ENCODE measurements around the gene ACTR10. TPM values are rescaled to one million over a fixed set of nuclear protein-coding genes. Genes with fewer than 3 reads are reported as not detected.
"Not testable (repeated sequence)": the region's sequence is repeated elsewhere in the genome, so short reads cannot be mapped to it uniquely, and the experiment has no call there.

ACTR10 gene
- total and polyA plus RNA-seq, 3 donors from 2014 or later = 53.0 to 87.2 (median 68.0) TPM

DNA sequence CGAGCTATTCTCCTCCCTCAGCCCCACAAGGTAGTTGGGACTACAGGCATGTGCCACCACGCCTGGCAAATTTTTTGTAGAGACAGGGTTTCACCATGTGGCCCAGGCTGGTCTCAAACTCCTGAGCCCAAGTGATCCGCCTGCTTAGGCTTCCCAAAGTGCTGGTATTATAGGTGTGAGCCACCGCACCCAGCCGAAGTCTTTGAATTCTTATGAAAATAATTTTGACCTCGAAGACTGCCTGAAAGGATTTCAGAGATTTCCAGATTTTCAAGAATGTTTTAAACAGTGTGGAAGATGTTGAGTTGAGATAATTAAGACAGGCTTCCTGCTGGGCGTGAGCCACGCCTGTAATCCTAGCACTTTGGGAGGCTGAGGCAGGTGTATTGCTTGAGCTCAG is 49.7 kb downstream of the ACTR10 start:
- no peak overlapping the region for H3K4me3 ChIP-seq
- H3K9me3 ChIP-seq = no peaks in the 10 kb centered on the region
- 93 to 94% methylated on average over 8 of the region's 8 CpGs for WGBS, 2 donors
- no peak overlapping the region for H3K27ac ChIP-seq
- no peak for DNase-seq
- TF ChIP-seq, protein P1, sequence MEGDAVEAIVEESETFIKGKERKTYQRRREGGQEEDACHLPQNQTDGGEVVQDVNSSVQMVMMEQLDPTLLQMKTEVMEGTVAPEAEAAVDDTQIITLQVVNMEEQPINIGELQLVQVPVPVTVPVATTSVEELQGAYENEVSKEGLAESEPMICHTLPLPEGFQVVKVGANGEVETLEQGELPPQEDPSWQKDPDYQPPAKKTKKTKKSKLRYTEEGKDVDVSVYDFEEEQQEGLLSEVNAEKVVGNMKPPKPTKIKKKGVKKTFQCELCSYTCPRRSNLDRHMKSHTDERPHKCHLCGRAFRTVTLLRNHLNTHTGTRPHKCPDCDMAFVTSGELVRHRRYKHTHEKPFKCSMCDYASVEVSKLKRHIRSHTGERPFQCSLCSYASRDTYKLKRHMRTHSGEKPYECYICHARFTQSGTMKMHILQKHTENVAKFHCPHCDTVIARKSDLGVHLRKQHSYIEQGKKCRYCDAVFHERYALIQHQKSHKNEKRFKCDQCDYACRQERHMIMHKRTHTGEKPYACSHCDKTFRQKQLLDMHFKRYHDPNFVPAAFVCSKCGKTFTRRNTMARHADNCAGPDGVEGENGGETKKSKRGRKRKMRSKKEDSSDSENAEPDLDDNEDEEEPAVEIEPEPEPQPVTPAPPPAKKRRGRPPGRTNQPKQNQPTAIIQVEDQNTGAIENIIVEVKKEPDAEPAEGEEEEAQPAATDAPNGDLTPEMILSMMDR (IDR thresholded peaks at IDR 0.05) = no peak
- no peak for TF ChIP-seq POLR2A (IDR thresholded peaks at IDR 0.05)
- peaks cover 24% of the 10 kb centered on the region for H3K4me1 ChIP-seq
- no peaks in the 10 kb centered on the region for H3K27me3 ChIP-seq
- no peaks in the 10 kb centered on the region for H3K36me3 ChIP-seq (ENCODE audit: low read depth, missing control alignments)
- intact Hi-C loops (cut with DNase I; ENCODE audit: low total_unique reads) = no loop called here

DNA sequence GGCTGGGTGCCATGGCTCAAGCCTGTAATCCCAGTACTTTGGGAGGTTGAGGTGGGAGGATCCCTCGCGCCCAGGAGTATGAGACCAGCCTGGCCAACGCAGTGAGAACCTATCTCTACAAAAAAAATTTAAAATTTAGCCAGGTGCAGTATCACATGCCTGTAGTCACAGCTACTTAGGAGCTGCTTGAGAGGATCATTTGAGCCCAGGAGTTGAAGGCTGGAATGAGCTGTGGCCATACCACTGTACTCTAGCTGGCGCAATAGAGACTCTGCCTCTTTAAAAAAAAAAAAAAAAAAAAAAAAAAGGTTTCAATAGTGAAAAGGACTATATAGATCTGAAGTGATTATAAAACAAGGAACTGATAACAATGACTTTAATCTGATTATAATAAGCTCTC is 58.2 kb downstream of the ACTR10 start:
- no peak for TF ChIP-seq POLR2A (IDR thresholded peaks at IDR 0.05)
- TF ChIP-seq, protein P1 (IDR thresholded peaks at IDR 0.05) = no peak
- WGBS, 2 donors = 95 to 99% methylated on average over 4 of the region's 4 CpGs
- intact Hi-C loops (cut with DNase I; ENCODE audit: low total_unique reads) = no loop called here
- Histone ChIP-seq H3K9me3 (no peaks in the 10 kb centered on the region), H3K27me3 (no peaks in the 10 kb centered on the region), H3K27ac (no peak overlapping the region), H3K4me3 (no peak overlapping the region), H3K36me3 (ENCODE audit: low read depth, missing control alignments) (no peaks in the 10 kb centered on the region), H3K4me1 (no peaks in the 10 kb centered on the region)
- DNase-seq = no peak

DNA sequence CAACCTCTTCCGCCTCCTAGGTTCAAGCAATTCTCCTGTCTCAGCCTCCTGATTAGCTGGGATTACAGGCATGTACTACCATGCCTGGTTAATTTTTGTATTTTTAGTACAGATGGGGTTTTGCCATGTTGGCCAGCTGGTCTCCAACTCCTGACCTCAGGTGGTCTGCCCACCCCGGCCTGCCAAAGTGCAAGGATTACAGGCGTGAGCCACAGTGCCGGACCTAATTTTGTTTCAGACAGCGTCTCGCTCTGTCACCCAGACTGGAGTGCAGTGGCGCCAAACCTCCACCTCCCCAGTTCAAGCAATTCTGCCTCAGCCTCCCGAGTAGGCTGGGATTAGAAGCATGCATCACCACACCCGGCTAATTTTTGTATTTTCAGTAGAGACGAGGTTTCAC is 62.1 kb downstream of the ACTR10 start:
- intact Hi-C loops (cut with DNase I; ENCODE audit: low total_unique reads); H3K36me3 ChIP-seq (ENCODE audit: low read depth, missing control alignments); DNase-seq; H3K4me1 ChIP-seq; H3K9me3 ChIP-seq; H3K4me3 ChIP-seq; H3K27me3 ChIP-seq; H3K27ac ChIP-seq: not testable (repeated sequence)
- WGBS, 2 donors = 87 to 98% methylated on average over 10 of the region's 10 CpGs

DNA sequence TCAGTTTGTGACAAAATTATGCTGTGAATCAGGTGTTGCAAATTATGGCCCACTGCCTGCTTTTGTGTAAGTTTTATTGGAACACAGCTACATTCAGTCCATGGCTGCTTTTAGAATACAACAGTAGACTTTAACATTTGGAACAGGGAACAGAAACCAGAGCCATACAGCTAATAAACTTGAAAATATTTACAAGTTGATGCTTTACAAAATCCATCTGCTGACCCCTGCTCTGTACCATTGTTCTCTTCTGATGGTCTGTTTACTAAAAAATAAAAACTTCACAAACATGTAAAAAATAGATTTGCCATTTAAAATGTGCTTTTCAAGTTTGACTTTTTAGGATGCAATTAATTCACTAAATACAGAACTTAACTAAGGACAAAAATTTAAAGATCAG is 65.5 kb downstream of the ACTR10 start:
- DNase-seq = no peak
- Histone ChIP-seq H3K36me3 (ENCODE audit: low read depth, missing control alignments) (no peaks in the 10 kb centered on the region), H3K27ac (no peak overlapping the region), H3K4me1 (no peaks in the 10 kb centered on the region), H3K9me3 (no peaks in the 10 kb centered on the region), H3K4me3 (no peak overlapping the region), H3K27me3 (no peaks in the 10 kb centered on the region)
- intact Hi-C loops (cut with DNase I; ENCODE audit: low total_unique reads) = no loop called here
- no peak for TF ChIP-seq POLR2A (IDR thresholded peaks at IDR 0.05)
- TF ChIP-seq, protein P1 (IDR thresholded peaks at IDR 0.05) = no peak

DNA sequence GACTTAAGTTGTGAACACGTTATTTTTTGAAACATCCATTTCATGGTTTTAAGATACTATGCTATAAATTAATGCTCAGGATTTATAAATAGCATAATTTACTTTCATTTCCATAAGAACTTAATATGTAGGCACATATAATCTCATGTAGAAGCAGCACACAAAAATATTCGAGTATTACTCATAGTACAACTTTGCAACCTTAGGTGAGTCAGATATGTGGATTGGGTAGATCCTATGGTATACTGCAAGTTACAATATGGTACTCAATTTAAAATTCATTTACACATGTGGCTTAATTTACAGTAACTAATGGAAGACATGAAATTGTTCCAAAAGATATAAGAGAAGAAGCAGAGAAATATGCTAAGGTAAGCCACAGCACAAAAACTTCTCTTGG is 70.7 kb downstream of the ACTR10 start:
- 79 to 87% methylated on average over 2 of the region's 2 CpGs for WGBS, 2 donors

More for the DNA sequence above, 70.7 kb downstream of the ACTR10 start:
- H3K9me3 ChIP-seq = no peaks in the 10 kb centered on the region
- DNase-seq = no peak
- TF ChIP-seq, protein P1 (IDR thresholded peaks at IDR 0.05) = no peak
- TF ChIP-seq POLR2A (IDR thresholded peaks at IDR 0.05) = no peak
- no peaks in the 10 kb centered on the region for H3K4me1 ChIP-seq
- no peak overlapping the region for H3K27ac ChIP-seq
- no peaks in the 10 kb centered on the region for H3K27me3 ChIP-seq
- no peaks in the 10 kb centered on the region for H3K36me3 ChIP-seq (ENCODE audit: low read depth, missing control alignments)
- intact Hi-C loops (cut with DNase I; ENCODE audit: low total_unique reads) = no loop called here
- no peak overlapping the region for H3K4me3 ChIP-seq

All from testis (tissue), 3 donors.